IMR-90 (cell line): ENCODE measurements around the gene OR6C2. TPM values are rescaled to one million over a fixed set of nuclear protein-coding genes. Genes with fewer than 3 reads are reported as not detected.

Source experiments
- ATAC-seq: fragments of 200-7000 bp; cut with Tn5 transposase; 2 replicates; pipeline ENCODE4 v1.9.1; 2020; ENCODE audit warnings: low read depth, mild to moderate bottlenecking, moderate library complexity
- BruUV-seq: library from RNA; stranded (reverse); fragments of 400-500 nt; replicated peaks from 2 replicates; lab custom pipeline; 2021; lab: Mats Ljungman, UMichigan
- CTCF ChIA-PET: fragments of 300-600 bp; formaldehyde crosslinking; extraction: SDS; loops from one replicate; lab custom pipeline; 2021; ENCODE audit warnings: antibody characterized with exemption; lab: Yijun Ruan, JAX
- POLR2A ChIA-PET: fragments of 300-600 bp; sonication (Branson Sonifier 250); formaldehyde crosslinking; loops from one replicate; lab custom pipeline; 2022; ENCODE audit warnings: antibody characterized with exemption; ENCODE audit not compliant: unreplicated experiment; lab: Charles Lee
- DNase-seq: peaks from one replicate; pipeline ENCODE4 v3.0.0; 2013
- H2AFZ ChIP-seq: replicated peaks from 2 replicates; pipeline ENCODE3; 2013; ENCODE audit warnings: low read length, mild to moderate bottlenecking; ENCODE audit not compliant: poor library complexity
- H2AK5ac ChIP-seq: 2 replicates; pipeline ENCODE4 v1.6.1; 2013; ENCODE audit warnings: low read depth, low read length, inconsistent platforms
- H2AK9ac ChIP-seq: replicated peaks from 2 replicates; pipeline ENCODE3; 2013; ENCODE audit warnings: mild to moderate bottlenecking, low read depth, low read length, moderate library complexity; ENCODE audit not compliant: poor library complexity
- H2BK120ac ChIP-seq: 2 replicates; pipeline ENCODE4 v1.6.1; 2013; ENCODE audit warnings: low read depth, low read length, inconsistent platforms
- H2BK15ac ChIP-seq: 3 replicates; pipeline ENCODE4 v1.6.1; 2013; ENCODE audit warnings: low read depth, low read length, inconsistent platforms
- H2BK20ac ChIP-seq: 2 replicates; pipeline ENCODE4 v1.6.1; 2013; ENCODE audit warnings: low read depth, mild to moderate bottlenecking, inconsistent platforms, low read length, moderate library complexity
- H2BK5ac ChIP-seq: 2 replicates; pipeline ENCODE4 v1.6.1; 2013; ENCODE audit warnings: mild to moderate bottlenecking, low read depth, low read length, inconsistent platforms; ENCODE audit not compliant: poor library complexity, severe bottlenecking
- H3K14ac ChIP-seq: replicated peaks from 2 replicates; pipeline ENCODE4 v1.6.1; 2013; ENCODE audit warnings: low read depth, low read length, inconsistent platforms
- H3K18ac ChIP-seq: 2 replicates; pipeline ENCODE4 v1.6.1; 2013; ENCODE audit warnings: low read depth, low read length, control low read depth
- H3K23ac ChIP-seq: 2 replicates; pipeline ENCODE4 v1.6.1; 2013; ENCODE audit warnings: low read depth, low read length, inconsistent platforms
- H3K27ac ChIP-seq: 2 replicates; pipeline ENCODE4 v1.5.1; 2013; ENCODE audit warnings: mild to moderate bottlenecking, control low read depth, low read length; ENCODE audit not compliant: insufficient read depth
- H3K27me3 ChIP-seq: 2 replicates; pipeline ENCODE4 v1.6.1; 2013; ENCODE audit warnings: low read length; ENCODE audit not compliant: control insufficient read depth, insufficient read depth
- H3K36me3 ChIP-seq: 2 replicates; pipeline ENCODE4 v1.6.1; 2013; ENCODE audit warnings: low read length, mixed read lengths; ENCODE audit not compliant: control insufficient read depth, insufficient read depth
- H3K4ac ChIP-seq: 2 replicates; pipeline ENCODE4 v1.6.1; 2013; ENCODE audit warnings: low read depth, low read length, inconsistent platforms
- H3K4me1 ChIP-seq: 2 replicates; pipeline ENCODE4 v1.6.1; 2013; ENCODE audit warnings: low read length, mixed read lengths; ENCODE audit not compliant: control insufficient read depth, insufficient read depth
- H3K4me2 ChIP-seq: 2 replicates; pipeline ENCODE4 v1.6.1; 2013; ENCODE audit warnings: low read depth, mild to moderate bottlenecking, control low read depth, low read length, moderate library complexity
- H3K4me3 ChIP-seq: 2 replicates; pipeline ENCODE4 v1.5.1; 2013; ENCODE audit warnings: low read depth, mild to moderate bottlenecking, control low read depth, low read length, moderate library complexity; ENCODE audit not compliant: insufficient read depth
- H3K56ac ChIP-seq: 2 replicates; pipeline ENCODE4 v1.6.1; 2013; ENCODE audit warnings: low read length, inconsistent platforms; ENCODE audit not compliant: insufficient read depth; ENCODE audit errors: extremely low read depth
- H3K79me1 ChIP-seq, 2 experiments: 2 replicates each; pipeline ENCODE4 v1.6.1; 2013; ENCODE audit warnings: low read length in 2 of 2, inconsistent platforms in 1 of 2, low read depth in 1 of 2
- H3K9ac ChIP-seq: 2 replicates; pipeline ENCODE4 v1.6.1; 2013; ENCODE audit warnings: low read depth, low read length, control low read depth
- H3K9me1 ChIP-seq: 2 replicates; pipeline ENCODE4 v1.6.1; 2013; ENCODE audit warnings: low read length, inconsistent platforms; ENCODE audit not compliant: insufficient read depth
- H3K9me3 ChIP-seq: 2 replicates; pipeline ENCODE4 v1.6.1; 2013; ENCODE audit warnings: low read length; ENCODE audit not compliant: control insufficient read depth, insufficient read depth
- H4K20me1 ChIP-seq: 2 replicates; pipeline ENCODE4 v1.6.1; 2013; ENCODE audit warnings: low read length, inconsistent platforms; ENCODE audit not compliant: insufficient read depth
- H4K5ac ChIP-seq: 2 replicates; pipeline ENCODE4 v1.6.1; 2013; ENCODE audit warnings: mild to moderate bottlenecking, low read depth, low read length, control low read depth
- H4K8ac ChIP-seq, 2 experiments: 2 replicates each; pipeline ENCODE4 v1.6.1; 2013; ENCODE audit warnings: low read depth in 2 of 2, low read length in 2 of 2, control low read depth in 1 of 2, inconsistent platforms in 1 of 2
- H4K91ac ChIP-seq: 2 replicates; pipeline ENCODE4 v1.6.1; 2013; ENCODE audit warnings: low read depth, low read length, inconsistent platforms; ENCODE audit not compliant: insufficient read depth
- BHLHE40 ChIP-seq: fragments of 150-350 bp; IDR thresholded peaks from 2 replicates; pipeline ENCODE4 v1.6.1; 2016; ENCODE audit warnings: mild to moderate bottlenecking, low read depth, low read length
- CEBPB ChIP-seq: IDR thresholded peaks from 2 replicates; pipeline ENCODE4 v1.6.1; 2012; ENCODE audit warnings: low read depth, low read length, improper control_type of control experiment
- WGBS, 2 experiments: methylation state at CpG; one replicate each; pipeline versions ENCODE4 v1.1.5 to v1.1.7; 2013; ENCODE audit warnings: missing lambda C conversion rate in 2 of 2; ENCODE audit not compliant: insufficient read length in 1 of 2; ENCODE audit errors: extremely low coverage in 2 of 2; 5-methylcytosine and 5-hydroxymethylcytosine counted together
- dilution Hi-C: fragments of 300-500 bp; cut with HindIII; formaldehyde crosslinking; loops from one replicate; pipeline ENCODE4 v1.14.3; 2018; ENCODE audit warnings: low sequenced_read_pairs; ENCODE audit not compliant: unreplicated experiment
- in situ Hi-C: fragments of 300-500 bp; cut with MboI; formaldehyde crosslinking; loops from 3 replicates; pipeline ENCODE4 v1.14.3; 2019; ENCODE audit warnings: low sequenced_read_pairs, inconsistent platforms, mixed read lengths
- intact Hi-C: fragments of 100-400 bp; cut with micrococcal nuclease; formaldehyde crosslinking; loops from 2 replicates; pipeline ENCODE4 v1.10.0; 2022
- polyA plus RNA-seq, 3 experiments: library from polyadenylated mRNA; depleted of rRNA; stranded (reverse); fragments of >200 nt; gene quantifications; 2 replicates each; pipeline ENCODE4 v1.2.3, GENCODE V29; 2012; ENCODE audit warnings: low replicate concordance in 1 of 3
- total RNA-seq: library from RNA; depleted of rRNA; stranded (reverse); fragments of >200 nt; gene quantifications from 2 replicates; pipeline ENCODE4 v1.2.3, GENCODE V29; 2012

OR6C2 gene
- total and polyA plus RNA-seq, 2 of the 4 experiments (the other 2 are of a cell fraction), result not detected

DNA sequence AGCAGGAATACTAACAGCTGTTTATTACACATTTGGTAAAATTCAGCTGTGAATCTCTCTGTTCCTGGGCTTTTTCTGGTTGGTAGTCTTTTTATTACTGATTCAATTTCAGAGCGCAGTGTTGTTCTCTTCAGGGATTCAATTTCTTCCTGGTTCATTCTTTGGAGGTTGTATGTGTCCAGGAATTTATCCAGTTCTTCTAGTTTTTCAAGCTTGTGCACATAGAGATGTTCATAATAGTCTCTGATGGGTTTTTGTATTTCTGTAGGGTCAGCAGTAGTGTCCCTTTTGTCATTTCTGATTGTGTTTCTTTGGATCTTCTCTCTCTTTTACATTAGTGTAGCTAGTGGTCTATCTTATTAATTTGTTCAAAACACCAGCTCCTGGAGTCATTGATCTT lies 26.9 kb upstream of the OR6C2 start:
- dilution Hi-C loops, result no loop called here
- Histone ChIP-seq H2AFZ (no peak overlapping the region), H3K36me3 (no peaks in the 10 kb centered on the region), H3K4me2 (no peak overlapping the region), H4K5ac (no peak overlapping the region), H4K20me1 (no peaks in the 10 kb centered on the region), H3K4ac (no peak overlapping the region), H2BK20ac (no peak overlapping the region), H3K9me3 (no peaks in the 10 kb centered on the region), H3K23ac (no peak overlapping the region), H3K56ac (no peak overlapping the region), H3K9me1 (no peaks in the 10 kb centered on the region), H2AK9ac (no peak overlapping the region), H3K14ac (no peak overlapping the region), H3K4me3 (no peak overlapping the region), H2BK120ac (no peak overlapping the region), H4K91ac (no peak overlapping the region), H3K18ac (no peak overlapping the region), H2AK5ac (no peak overlapping the region), H3K9ac (no peak overlapping the region), H3K27me3 (no peaks in the 10 kb centered on the region), H3K79me1 (no peaks in the 10 kb centered on the region), H4K8ac (no peak overlapping the region), H2BK5ac (no peak overlapping the region), H2BK15ac (no peak overlapping the region), H3K4me1 (no peaks in the 10 kb centered on the region), H3K27ac (no peak overlapping the region)
- ATAC-seq, result no peak
- no peak for TF ChIP-seq BHLHE40
- no peak for TF ChIP-seq CEBPB
- ChIA-PET CTCF (no interaction called here), POLR2A (no interaction called here)
- intact Hi-C loops, result no loop called here
- in situ Hi-C loops, result no loop called here
- WGBS, 2 experiments, result no CpG with 5 or more reads among the region's 1 CpG
- no peak for DNase-seq
- BruUV-seq, result no TSS peak
